ENCODE measurements around the gene CD27.

CD27 gene

GRCh38 chr12:6434205-6435140 is 10.3 kb upstream of the CD27 start:
- no peak for DNase-seq

GRCh38 chr12:6435961-6436715 is 8.6 kb upstream of the CD27 start:
- DNase-seq = no peak

GRCh38 chr12:6437586-6437985 is 7.2 kb upstream of the CD27 start:
- no peak for DNase-seq

GRCh38 chr12:6438345-6438744 is 6.4 kb upstream of the CD27 start:
- DNase-seq = no peak

GRCh38 chr12:6440391-6440790 is 4.4 kb upstream of the CD27 start:
- DNase-seq = no peak

GRCh38 chr12:6442836-6443235 is 1.9 kb upstream of the CD27 start:
- DNase-seq = no peak

GRCh38 chr12:6443361-6443983 is 1.3 kb upstream of the CD27 start:
- no peak for DNase-seq

- no peak for DNase-seq
Measured at GRCh38 chr12:6444031-6444430, 724 bp upstream of the CD27 start.

GRCh38 chr12:6450091-6450868 is 5.5 kb downstream of the CD27 start:
- no peak for DNase-seq

GRCh38 chr12:6450869-6451347 is 6.2 kb downstream of the CD27 start:
- no peak for DNase-seq

GRCh38 chr12:6451348-6452244 is 6.8 kb downstream of the CD27 start, which contains the start of gene TAPBPL:
TAPBPL (plus strand) TSS chr12:6452042; CDS start chr12:6452249, 207 bp downstream.
- DNase-seq = no peak

GRCh38 chr12:6452245-6452943 is 7.6 kb downstream of the CD27 start:
- DNase-seq = no peak

- DNase-seq = no peak
Measured at GRCh38 chr12:6452944-6453630, 8.3 kb downstream of the CD27 start.

GRCh38 chr12:6457220-6457945 is 12.6 kb downstream of the CD27 start:
- no peak for DNase-seq

- no peak for DNase-seq
Measured at GRCh38 chr12:6458281-6459003, 13.7 kb downstream of the CD27 start.

GRCh38 chr12:6459004-6459337 is 14.2 kb downstream of the CD27 start:
- DNase-seq = no peak

- no peak for DNase-seq
Measured at GRCh38 chr12:6460751-6461371, 16.1 kb downstream of the CD27 start.

Data from NCI-H446 (cell line).